Skeletal muscle satellite cell (primary cell): ENCODE results near the gene OSBP2.

Source experiments
- H3K27me3 ChIP-seq: 2 replicates; pipeline ENCODE4 v1.7.0; 2013; ENCODE audit warnings: low read length; ENCODE audit not compliant: control insufficient read depth, insufficient read depth
- H3K36me3 ChIP-seq: 2 replicates; pipeline ENCODE4 v1.7.0; 2013; ENCODE audit warnings: mild to moderate bottlenecking, control low read depth, low read length; ENCODE audit not compliant: insufficient read depth
- H3K4me1 ChIP-seq: 2 replicates; pipeline ENCODE4 v1.7.0; 2013; ENCODE audit warnings: low read length; ENCODE audit not compliant: control insufficient read depth, insufficient read depth
- H3K4me2 ChIP-seq: 2 replicates; pipeline ENCODE4 v1.7.0; 2013; ENCODE audit warnings: mild to moderate bottlenecking, low read length
- H3K4me3 ChIP-seq: 2 replicates; pipeline ENCODE4 v1.7.0; 2013; ENCODE audit warnings: low read length
- H3K9ac ChIP-seq: 2 replicates; pipeline ENCODE4 v1.7.0; 2013; ENCODE audit warnings: mild to moderate bottlenecking, low read depth, low read length, moderate library complexity
- H3K9me3 ChIP-seq: replicated peaks from 2 replicates; pipeline ENCODE4 v1.7.0; 2013; ENCODE audit warnings: mild to moderate bottlenecking, control low read depth, low read length

OSBP2 gene

DNA sequence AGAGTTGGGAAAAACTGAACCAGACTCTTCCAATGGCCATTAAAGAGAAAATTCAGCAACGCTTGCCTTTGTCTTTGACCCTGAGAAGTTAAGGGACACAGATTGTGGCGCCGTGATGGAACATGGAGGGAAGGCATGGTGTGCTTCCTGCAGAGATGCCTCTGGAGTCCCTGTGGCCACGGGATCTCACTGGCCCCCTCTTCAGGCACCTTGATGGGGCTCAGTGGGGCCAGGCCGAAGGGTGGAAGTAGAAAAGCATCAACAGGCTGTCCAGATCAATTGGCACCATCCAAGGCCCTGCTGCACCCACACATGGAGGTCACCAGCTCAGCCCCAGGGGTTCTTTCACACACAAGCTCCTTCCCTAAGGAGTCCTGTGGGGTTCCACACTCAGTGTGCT is 231.0 kb downstream of the OSBP2 start:
- Histone ChIP-seq H3K4me2 (no peak overlapping the region), H3K9me3 (no peaks in the 10 kb centered on the region), H3K4me1 (no peaks in the 10 kb centered on the region), H3K9ac (no peak overlapping the region), H3K36me3 (peaks cover 47% of the 10 kb centered on the region), H3K27me3 (no peaks in the 10 kb centered on the region), H3K4me3 (no peak overlapping the region)

GRCh38 chr22:30926706-30927105 is 232.0 kb downstream of the OSBP2 start:
- Histone ChIP-seq H3K4me3 (no peak overlapping the region), H3K4me1 (no peaks in the 10 kb centered on the region), H3K27me3 (no peaks in the 10 kb centered on the region), H3K36me3 (peaks cover 57% of the 10 kb centered on the region), H3K4me2 (no peak overlapping the region), H3K9me3 (no peaks in the 10 kb centered on the region), H3K9ac (no peak overlapping the region)

GRCh38 chr22:30927806-30928205 is 233.1 kb downstream of the OSBP2 start:
- H3K27me3 ChIP-seq, result no peaks in the 10 kb centered on the region
- H3K36me3 ChIP-seq, result peaks cover 68% of the 10 kb centered on the region
- H3K9ac ChIP-seq, result no peak overlapping the region
- no peak overlapping the region for H3K4me2 ChIP-seq
- no peaks in the 10 kb centered on the region for H3K9me3 ChIP-seq
- no peak overlapping the region for H3K4me3 ChIP-seq
- no peaks in the 10 kb centered on the region for H3K4me1 ChIP-seq

DNA sequence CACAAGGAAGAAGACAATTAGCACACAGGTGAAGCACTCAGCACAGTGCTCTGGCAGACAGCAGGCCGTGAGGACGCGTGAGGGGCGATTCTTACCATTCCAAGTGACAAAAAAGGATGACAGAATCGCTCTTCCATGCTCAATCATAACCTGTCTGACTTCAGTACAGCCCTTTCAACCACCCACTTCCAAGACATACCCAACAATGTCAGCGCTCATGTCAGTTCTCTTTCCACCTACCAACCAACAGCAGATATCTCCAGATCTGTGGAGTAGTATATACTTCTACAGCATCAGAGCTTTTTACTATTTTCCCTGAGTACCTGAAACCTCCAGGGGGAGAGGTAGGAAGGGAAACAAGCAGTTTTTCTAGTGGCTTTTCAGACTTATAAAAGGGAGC is 233.7 kb downstream of the OSBP2 start:
- no peak overlapping the region for H3K4me2 ChIP-seq
- H3K9ac ChIP-seq, result no peak overlapping the region
- peaks cover 74% of the 10 kb centered on the region for H3K36me3 ChIP-seq
- H3K4me3 ChIP-seq, result no peak overlapping the region
- no peaks in the 10 kb centered on the region for H3K9me3 ChIP-seq
- H3K4me1 ChIP-seq, result no peaks in the 10 kb centered on the region
- no peaks in the 10 kb centered on the region for H3K27me3 ChIP-seq

DNA sequence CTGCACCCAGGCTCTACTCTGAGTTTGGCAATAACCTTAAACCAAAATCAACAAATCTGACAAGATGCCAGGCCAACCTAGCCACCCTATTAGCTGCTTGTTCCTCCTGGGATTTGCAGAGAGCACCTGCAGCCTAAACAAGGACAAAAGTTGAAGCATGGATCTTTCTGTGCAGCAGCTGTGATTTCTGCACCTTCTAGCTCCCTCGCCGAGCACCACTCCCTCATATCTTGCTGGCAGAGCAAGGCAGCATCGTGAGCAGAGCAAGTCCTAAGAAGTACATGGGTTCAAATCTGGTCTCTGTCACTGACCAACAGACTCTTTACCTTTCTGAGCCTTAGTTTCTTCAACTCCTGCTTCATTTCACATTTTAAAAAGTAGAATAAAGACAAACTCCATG is 235.6 kb downstream of the OSBP2 start:
- Histone ChIP-seq H3K9ac (no peak overlapping the region), H3K4me3 (no peak overlapping the region), H3K4me1 (no peaks in the 10 kb centered on the region), H3K27me3 (no peaks in the 10 kb centered on the region), H3K4me2 (no peak overlapping the region), H3K9me3 (no peaks in the 10 kb centered on the region), H3K36me3 (peaks cover 87% of the 10 kb centered on the region)

GRCh38 chr22:30931541-30932300 is 237.0 kb downstream of the OSBP2 start:
- H3K4me3 ChIP-seq, result no peak overlapping the region
- no peaks in the 10 kb centered on the region for H3K4me1 ChIP-seq
- no peaks in the 10 kb centered on the region for H3K9me3 ChIP-seq
- H3K27me3 ChIP-seq, result no peaks in the 10 kb centered on the region
- H3K36me3 ChIP-seq, result peaks cover 91% of the 10 kb centered on the region
- H3K9ac ChIP-seq, result no peak overlapping the region
- no peak overlapping the region for H3K4me2 ChIP-seq

- Histone ChIP-seq H3K4me3 (no peak overlapping the region), H3K9me3 (no peaks in the 10 kb centered on the region), H3K9ac (no peak overlapping the region), H3K36me3 (peaks cover 91% of the 10 kb centered on the region), H3K4me2 (no peak overlapping the region), H3K4me1 (no peaks in the 10 kb centered on the region), H3K27me3 (no peaks in the 10 kb centered on the region)
Observed at GRCh38 chr22:30932661-30933060, 238.0 kb downstream of the OSBP2 start.

DNA sequence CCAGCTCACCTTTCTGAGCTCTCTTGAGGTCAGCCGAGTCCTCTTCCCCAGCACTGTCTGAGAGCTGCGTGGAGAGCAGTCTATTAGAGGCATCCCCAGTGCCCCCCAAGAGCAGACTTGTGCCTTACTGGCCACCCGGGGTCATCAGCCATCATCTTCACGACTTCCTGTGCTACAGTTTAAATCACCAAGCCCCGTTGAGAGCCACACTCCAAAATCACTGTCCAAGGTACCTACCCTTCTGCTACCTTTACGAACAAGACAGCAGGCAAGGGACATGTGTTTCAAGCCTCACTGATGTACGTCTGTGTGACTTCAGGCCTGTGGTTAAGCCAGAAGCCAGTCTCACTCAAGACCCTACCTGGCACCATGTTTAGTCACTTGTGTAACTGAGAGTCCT is 238.8 kb downstream of the OSBP2 start:
- H3K9ac ChIP-seq, result no peak overlapping the region

DNA sequence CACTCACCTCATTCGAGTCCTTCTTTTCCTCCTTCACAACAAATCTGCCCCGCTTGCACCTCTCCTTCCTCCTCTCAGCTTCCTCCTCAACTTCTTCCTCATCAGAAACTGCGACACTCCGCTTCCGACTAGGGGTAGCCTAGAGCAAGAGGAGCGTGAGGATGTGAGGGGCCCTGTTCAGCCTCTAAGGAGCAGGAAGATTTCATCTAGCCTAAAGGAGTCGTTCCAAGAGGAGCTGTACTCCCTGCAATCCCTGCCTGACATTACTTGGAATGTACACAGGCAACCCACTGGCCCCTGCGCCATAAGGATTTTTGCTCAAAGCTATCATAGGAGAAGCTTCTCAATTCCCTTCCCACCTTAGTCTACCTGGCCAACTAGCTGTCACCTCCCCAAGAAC is 239.4 kb downstream of the OSBP2 start:
- no peak overlapping the region for H3K4me3 ChIP-seq
- H3K36me3 ChIP-seq, result peaks cover 86% of the 10 kb centered on the region
- H3K4me2 ChIP-seq, result no peak overlapping the region
- H3K9me3 ChIP-seq, result no peaks in the 10 kb centered on the region
- H3K4me1 ChIP-seq, result no peaks in the 10 kb centered on the region
- H3K9ac ChIP-seq, result no peak overlapping the region
- H3K27me3 ChIP-seq, result no peaks in the 10 kb centered on the region

More for the DNA sequence above, 238.8 kb downstream of the OSBP2 start:
- H3K36me3 ChIP-seq, result peaks cover 88% of the 10 kb centered on the region
- H3K27me3 ChIP-seq, result no peaks in the 10 kb centered on the region
- H3K4me1 ChIP-seq, result no peaks in the 10 kb centered on the region
- H3K4me2 ChIP-seq, result no peak overlapping the region
- H3K4me3 ChIP-seq, result no peak overlapping the region
- no peaks in the 10 kb centered on the region for H3K9me3 ChIP-seq

DNA sequence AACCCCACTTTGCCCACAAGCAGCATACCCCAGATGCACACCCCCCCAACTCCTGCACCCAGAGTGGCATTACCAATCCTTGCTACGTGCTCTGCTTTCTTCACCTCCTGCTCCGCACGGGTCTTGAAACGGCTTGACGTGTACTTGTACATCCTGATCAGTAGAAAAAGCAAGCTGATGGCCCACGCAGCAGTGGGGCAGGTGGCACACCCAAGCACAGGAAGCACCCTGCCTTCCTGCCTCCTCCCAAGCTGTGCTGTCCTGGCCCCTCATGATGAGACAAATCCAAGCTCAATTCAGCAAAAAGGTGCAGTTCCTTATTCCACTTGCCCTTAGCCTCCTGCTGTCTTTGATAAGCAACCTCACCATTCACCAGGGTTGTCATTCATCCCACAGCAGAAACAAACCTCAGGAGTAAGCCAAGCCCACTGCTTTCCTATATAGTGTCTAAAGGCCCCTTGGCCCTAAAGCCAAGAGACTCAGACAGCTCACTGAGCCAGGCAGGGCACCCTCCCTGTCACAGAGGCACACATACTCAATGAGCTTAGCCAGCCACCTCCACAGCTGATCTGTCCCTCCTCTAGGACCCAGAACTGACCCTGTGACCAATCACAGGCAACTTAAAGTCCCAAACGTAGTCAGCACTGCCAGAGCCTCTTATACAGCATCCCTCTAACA is 246.2 kb downstream of the OSBP2 start:
- H3K4me3 ChIP-seq, result no peak overlapping the region
- no peaks in the 10 kb centered on the region for H3K27me3 ChIP-seq
- H3K9me3 ChIP-seq, result no peaks in the 10 kb centered on the region
- no peak overlapping the region for H3K9ac ChIP-seq
- peaks cover 86% of the 10 kb centered on the region for H3K36me3 ChIP-seq
- no peak overlapping the region for H3K4me2 ChIP-seq
- H3K4me1 ChIP-seq, result no peaks in the 10 kb centered on the region

DNA sequence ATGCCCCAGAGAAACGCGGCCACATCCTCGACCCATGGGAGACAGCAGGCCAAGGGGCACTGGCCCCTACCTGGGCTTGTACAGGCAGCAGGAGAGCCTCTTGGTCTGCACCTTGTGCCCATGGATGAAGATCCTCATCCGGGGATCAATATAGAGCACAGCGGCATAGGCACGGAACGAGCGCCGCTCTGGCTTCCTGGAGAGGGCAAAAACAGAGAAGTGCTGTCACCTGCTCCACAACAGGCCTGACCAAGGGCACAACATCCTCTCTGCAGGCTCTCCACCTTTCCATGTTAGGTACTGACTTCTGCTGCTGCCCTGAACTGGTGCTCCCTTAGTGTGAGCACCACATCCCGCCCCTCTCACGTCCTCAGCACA is 246.7 kb downstream of the OSBP2 start:
- Histone ChIP-seq H3K9me3 (no peaks in the 10 kb centered on the region), H3K4me3 (no peak overlapping the region), H3K36me3 (peaks cover 87% of the 10 kb centered on the region), H3K9ac (no peak overlapping the region), H3K27me3 (no peaks in the 10 kb centered on the region), H3K4me1 (no peaks in the 10 kb centered on the region), H3K4me2 (no peak overlapping the region)

DNA sequence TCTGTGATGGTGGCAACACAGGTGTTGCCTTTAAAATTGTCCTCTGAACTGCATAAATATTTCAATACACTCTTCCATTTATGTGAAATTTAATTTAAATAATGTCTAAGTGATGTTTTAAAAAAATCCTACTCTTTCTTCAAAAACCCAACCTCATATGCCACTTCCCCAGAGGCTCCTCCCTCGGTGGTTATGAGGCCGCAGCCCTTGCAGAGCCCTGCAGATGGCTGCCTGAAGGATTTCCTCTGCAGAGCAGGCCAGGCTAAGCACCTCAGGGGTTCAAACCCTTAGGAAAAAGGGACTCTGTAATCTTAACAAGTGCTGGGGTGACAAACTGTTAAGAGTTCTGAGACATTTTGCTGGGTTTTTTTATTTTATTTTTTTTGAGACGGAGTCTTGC is 248.7 kb downstream of the OSBP2 start:
- Histone ChIP-seq H3K4me3 (no peak overlapping the region), H3K4me2 (no peak overlapping the region), H3K27me3 (no peaks in the 10 kb centered on the region), H3K4me1 (no peaks in the 10 kb centered on the region), H3K36me3 (peaks cover 87% of the 10 kb centered on the region), H3K9ac (no peak overlapping the region), H3K9me3 (no peaks in the 10 kb centered on the region)
